A172 (cell line): ENCODE measurements around the gene SNTN. TPM values are rescaled to one million over a fixed set of nuclear protein-coding genes. Genes with fewer than 3 reads are reported as not detected.

Experiments used
- DNase-seq: peaks from one replicate; pipeline ENCODE4 v3.0.0-alpha.2; 2015; ENCODE audit warnings: low spot score
- total RNA-seq: library from RNA; depleted of rRNA; stranded (reverse); fragments of >200 nt; shearing (Covaris generic); gene quantifications from 2 replicates; pipeline ENCODE4 v1.2.3, GENCODE V29; 2014; rRNA removed

Gene SNTN
- total RNA-seq, 1 experiment from 2014 or later = not detected

DNA sequence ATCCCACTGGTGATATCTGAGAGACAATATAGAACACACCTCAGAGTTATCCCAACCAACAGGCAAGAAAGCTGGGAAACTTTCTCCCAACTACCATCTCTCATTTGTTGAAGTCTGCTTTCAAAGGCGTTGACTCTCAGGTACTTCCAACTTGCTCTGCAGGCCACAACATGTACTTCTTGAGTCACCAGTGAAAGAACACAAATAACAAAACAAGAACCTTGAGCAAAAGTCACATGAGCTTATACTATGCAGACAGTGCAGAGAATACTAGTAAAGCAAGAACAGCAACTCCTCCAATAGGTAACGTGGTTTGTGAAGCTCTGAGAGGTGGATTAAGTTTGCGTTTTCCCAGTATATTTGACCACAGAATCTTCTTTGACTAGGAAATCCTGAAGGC is 20.6 kb downstream of the SNTN start:
- DNase-seq = no peak

- DNase-seq = no peak
These were observed 22.1 kb downstream of the SNTN start for GRCh38 chr3:63674586-63674985.

GRCh38 chr3:63679186-63679585 is 26.7 kb downstream of the SNTN start:
- DNase-seq = no peak

DNA sequence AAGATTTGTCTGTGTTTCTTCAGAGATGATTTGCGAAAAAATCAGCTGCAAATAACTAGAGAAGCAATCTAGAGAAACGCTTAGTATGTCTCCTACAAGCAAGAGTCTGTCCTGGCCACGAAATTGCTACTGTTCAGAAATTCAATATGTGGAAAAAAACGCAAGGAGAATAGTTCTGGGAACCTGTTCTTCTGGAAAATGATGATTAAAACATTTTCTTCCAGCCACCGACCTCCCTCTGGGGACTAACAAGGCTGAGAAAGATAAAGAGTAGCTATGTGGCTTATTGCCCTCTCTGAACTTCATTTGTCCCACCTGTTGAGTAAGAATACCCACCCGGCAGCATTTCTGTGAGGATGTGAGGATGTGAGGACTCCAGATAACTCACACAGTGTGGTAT is 31.6 kb downstream of the SNTN start:
- DNase-seq = no peak

DNA sequence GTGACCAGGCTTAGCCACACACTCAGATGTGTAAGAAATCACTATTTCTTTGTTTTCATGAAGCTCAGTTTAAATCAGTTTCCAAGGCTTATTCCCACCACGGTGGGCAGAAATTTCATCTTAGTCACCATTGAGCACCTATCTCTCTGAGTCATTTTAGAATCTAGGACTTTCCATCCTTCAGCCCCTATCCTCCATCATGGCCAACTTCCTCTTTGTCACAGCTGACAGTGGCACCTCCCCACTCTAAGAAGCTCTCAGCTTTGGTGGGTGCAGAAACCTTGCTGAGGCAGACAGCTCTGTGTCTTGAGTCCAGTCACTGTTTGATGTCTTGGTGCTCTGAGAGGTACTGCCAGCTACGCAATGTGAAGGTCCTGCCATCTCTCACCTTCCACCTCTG is 32.9 kb downstream of the SNTN start:
- DNase-seq = no peak

GRCh38 chr3:63687278-63688225 is 35.1 kb downstream of the SNTN start:
- DNase-seq = no peak

- no peak for DNase-seq
These were observed 36.8 kb downstream of the SNTN start for GRCh38 chr3:63689285-63689684.

GRCh38 chr3:63693351-63693750 is 40.9 kb downstream of the SNTN start:
- no peak for DNase-seq

DNA sequence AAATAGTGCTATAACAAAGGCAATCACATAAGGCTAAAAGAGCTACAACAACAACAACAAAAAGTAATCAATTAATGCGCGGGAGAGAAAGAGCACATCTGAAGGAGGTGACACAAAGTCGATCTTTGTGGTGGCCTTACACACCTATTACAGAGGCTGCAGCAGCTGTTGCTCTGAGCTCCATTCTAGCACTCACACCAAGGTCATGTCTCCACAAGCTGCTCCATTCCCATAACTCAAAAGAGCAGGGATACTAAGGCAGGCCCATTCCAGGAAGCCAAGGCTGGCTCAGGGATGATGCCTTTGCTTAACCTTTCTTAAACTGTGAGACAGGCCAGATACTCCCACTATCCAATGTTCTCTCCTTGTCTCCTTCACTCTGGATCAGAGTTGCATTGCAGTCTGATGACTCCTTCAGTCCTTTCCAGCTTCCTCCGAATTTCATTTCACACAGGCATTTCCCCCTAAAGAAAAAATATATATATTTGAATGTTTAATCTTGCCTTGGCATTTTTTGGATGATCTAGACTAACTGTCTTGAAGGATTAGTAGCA is 52.7 kb downstream of the SNTN start:
- no peak for DNase-seq

- no peak for DNase-seq
These were observed 54.0 kb downstream of the SNTN start for GRCh38 chr3:63706321-63707085.

DNA sequence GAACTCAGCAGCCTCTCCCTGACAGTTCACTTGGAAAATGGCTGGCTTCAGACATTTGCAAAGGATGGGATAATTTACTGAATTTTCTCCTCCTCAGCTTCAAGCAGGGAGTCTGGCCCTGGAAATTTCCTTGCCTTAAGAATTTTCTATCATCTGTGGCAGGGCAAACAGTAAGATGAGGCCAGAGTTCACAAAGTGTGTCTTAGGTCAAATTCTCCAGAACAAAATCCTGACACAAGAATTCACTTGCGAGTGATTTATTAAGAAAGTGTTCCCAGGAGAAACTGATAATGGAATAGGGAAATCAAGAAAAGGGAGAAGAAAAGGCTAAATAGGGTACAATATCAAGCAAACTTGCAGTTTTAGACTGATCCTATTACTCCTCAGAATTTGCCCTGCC is 55.3 kb downstream of the SNTN start:
- no peak for DNase-seq

DNA sequence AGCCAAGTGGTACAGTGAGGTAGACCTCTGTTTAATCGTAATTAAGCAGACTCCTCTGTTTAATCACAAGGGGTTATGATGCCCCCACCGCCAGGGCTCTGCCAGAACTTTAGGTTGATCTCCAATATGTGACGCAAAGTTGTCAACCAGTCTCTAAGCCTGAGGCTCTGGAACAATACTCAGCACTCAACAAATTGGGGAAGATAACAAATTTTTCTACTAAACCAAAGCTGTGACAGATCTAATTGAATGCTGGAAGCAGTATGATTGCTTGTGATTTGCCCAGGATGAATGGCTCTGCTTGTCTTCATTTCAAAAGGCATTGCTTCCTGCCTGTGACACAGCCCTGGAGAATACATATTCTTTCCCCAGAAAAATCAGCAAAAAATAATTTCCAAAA is 57.1 kb downstream of the SNTN start:
- DNase-seq = no peak

Other genes starting within 250 kb of the SNTN start
- not detected in 2 replicates for gene C3orf49, start 166.6 kb downstream of the SNTN start, total RNA-seq
- gene THOC7, start 211.1 kb downstream of the SNTN start, total RNA-seq = 104 and 130 TPM in 2 replicates
- 7.4 and 7.7 TPM in 2 replicates for gene ATXN7, start 211.2 kb downstream of the SNTN start, total RNA-seq